GM12878 (cell line): Measurements from ENCODE around the gene SNX30. TPM values are rescaled to one million over a fixed set of nuclear protein-coding genes. Genes with fewer than 3 reads are reported as not detected.

Source experiments
- ATF7 ChIP-seq: fragments of 450-650 bp; IDR thresholded peaks from 2 replicates; pipeline ENCODE4 v1.6.1; 2016; ENCODE audit warnings: low read depth, mild to moderate bottlenecking
- CBFB ChIP-seq: IDR thresholded peaks from 2 replicates; pipeline ENCODE4 v1.6.1; 2016; ENCODE audit warnings: antibody characterized with exemption, low read depth
- EGR1 ChIP-seq, 2 experiments: IDR thresholded peaks; 1 replicate in 1 of 2; 2 replicates in 1 of 2; pipeline ENCODE4 v1.6.1; 2011 to 2012; ENCODE audit warnings: low read depth in 2 of 2, low read length in 2 of 2, borderline replicate concordance in 1 of 2, mild to moderate bottlenecking in 1 of 2, moderate library complexity in 1 of 2
- EZH2 ChIP-seq: IDR thresholded peaks from 2 replicates; pipeline ENCODE4 v1.6.1; 2012; ENCODE audit warnings: low read depth, mild to moderate bottlenecking, control low read depth, inconsistent platforms, low read length, borderline replicate concordance; ENCODE audit not compliant: control insufficient read depth
- IKZF1 ChIP-seq: fragments of 450-650 bp; conservative IDR thresholded peaks from 2 replicates; pipeline ENCODE4 v1.6.1; 2017; ENCODE audit warnings: antibody characterized with exemption, mild to moderate bottlenecking
- KAT2A ChIP-seq: conservative IDR thresholded peaks from 2 replicates; pipeline ENCODE4 v1.6.1; 2011; ENCODE audit warnings: low read depth, low read length; ENCODE audit not compliant: control insufficient read depth
- KLF5 ChIP-seq: fragments of 450-650 bp; IDR thresholded peaks from 2 replicates; pipeline ENCODE4 v1.6.1; 2014; ENCODE audit warnings: mild to moderate bottlenecking; ENCODE audit not compliant: partially characterized antibody
- NFIC ChIP-seq: IDR thresholded peaks from 2 replicates; pipeline ENCODE4 v1.6.1; 2012; ENCODE audit warnings: low read depth, mild to moderate bottlenecking, inconsistent platforms, low read length, moderate library complexity
- NR2C2 ChIP-seq: IDR thresholded peaks from 2 replicates; pipeline ENCODE4 v1.6.1; 2011; ENCODE audit warnings: borderline replicate concordance, low read depth; ENCODE audit not compliant: control insufficient read depth, insufficient read length
- SP1 ChIP-seq: IDR thresholded peaks from one replicate; pipeline ENCODE4 v1.6.1; 2011; ENCODE audit warnings: low read depth, low read length
- SREBF2 ChIP-seq: IDR thresholded peaks from 2 replicates; pipeline ENCODE4 v1.6.1; 2012; ENCODE audit warnings: mild to moderate bottlenecking, low read length
- ZNF24 ChIP-seq: fragments of 450-650 bp; IDR thresholded peaks from 2 replicates; pipeline ENCODE4 v1.6.1; 2017; ENCODE audit warnings: antibody characterized with exemption, mild to moderate bottlenecking
- polyA plus RNA-seq, 11 experiments: library from polyadenylated mRNA; depleted of rRNA in 4 of 11; unstranded in 6 of 11; stranded (reverse) in 5 of 11; fragments of >200 nt; fragmentation: Nextera tagmentation in 4 of 11; fragmentation: Illumina TruSeq in 1 of 11; extraction: Ambion mirVana in 4 of 11; extraction: Trizol in 1 of 11; gene quantifications; 1 replicate in 1 of 11; 2 replicates in 10 of 11; pipeline versions ENCODE4 v1.2.1 to v1.2.3, GENCODE V29; 2011 to 2016; ENCODE audit warnings: inconsistent platforms in 2 of 11, missing spikeins in 2 of 11, low read depth in 1 of 11
- total RNA-seq, 4 experiments: library from RNA; depleted of rRNA in 3 of 4; stranded (reverse); fragments of >200 nt in 3 of 4; fragmentation: Illumina TruSeq in 1 of 4; extraction: Trizol in 1 of 4; gene quantifications; 2 replicates each; pipeline versions ENCODE4 v1.2.1 to v1.2.3, GENCODE V29; 2013 to 2021
- TF ChIP-seq, protein P1 (sequence below): fragments of 150-350 bp; IDR thresholded peaks from 2 replicates; pipeline ENCODE4 v1.6.1; 2016; ENCODE audit warnings: low read depth, low read length
- TF ChIP-seq, protein P2 (sequence below): IDR thresholded peaks from 2 replicates; pipeline ENCODE4 v1.6.1; 2011; ENCODE audit warnings: borderline replicate concordance, low read depth, mild to moderate bottlenecking, moderate library complexity, low read length; ENCODE audit not compliant: insufficient read depth, poor library complexity, severe bottlenecking
- TF ChIP-seq, protein P3 (sequence below): fragments of 450-650 bp; IDR thresholded peaks from 2 replicates; pipeline ENCODE4 v1.6.1; 2017; ENCODE audit warnings: mild to moderate bottlenecking, moderate library complexity
- TF ChIP-seq, protein P4 (sequence below): IDR thresholded peaks from 2 replicates; pipeline ENCODE4 v1.6.1; 2011; ENCODE audit warnings: mild to moderate bottlenecking, low read depth, low read length, moderate library complexity; ENCODE audit not compliant: insufficient replicate concordance
- TF ChIP-seq, protein P5 (sequence below): IDR thresholded peaks from 2 replicates; pipeline ENCODE4 v1.6.1; 2011; ENCODE audit warnings: low read depth, mild to moderate bottlenecking, low read length, moderate library complexity, borderline replicate concordance; ENCODE audit errors: extremely low read depth

SNX30 gene
- total and polyA plus RNA-seq, 10 of the 15 experiments (the other 5 are each of a cell fraction or from before 2014, with no cell fraction given): 0.53 to 4.0 (median 1.5) TPM

DNA sequence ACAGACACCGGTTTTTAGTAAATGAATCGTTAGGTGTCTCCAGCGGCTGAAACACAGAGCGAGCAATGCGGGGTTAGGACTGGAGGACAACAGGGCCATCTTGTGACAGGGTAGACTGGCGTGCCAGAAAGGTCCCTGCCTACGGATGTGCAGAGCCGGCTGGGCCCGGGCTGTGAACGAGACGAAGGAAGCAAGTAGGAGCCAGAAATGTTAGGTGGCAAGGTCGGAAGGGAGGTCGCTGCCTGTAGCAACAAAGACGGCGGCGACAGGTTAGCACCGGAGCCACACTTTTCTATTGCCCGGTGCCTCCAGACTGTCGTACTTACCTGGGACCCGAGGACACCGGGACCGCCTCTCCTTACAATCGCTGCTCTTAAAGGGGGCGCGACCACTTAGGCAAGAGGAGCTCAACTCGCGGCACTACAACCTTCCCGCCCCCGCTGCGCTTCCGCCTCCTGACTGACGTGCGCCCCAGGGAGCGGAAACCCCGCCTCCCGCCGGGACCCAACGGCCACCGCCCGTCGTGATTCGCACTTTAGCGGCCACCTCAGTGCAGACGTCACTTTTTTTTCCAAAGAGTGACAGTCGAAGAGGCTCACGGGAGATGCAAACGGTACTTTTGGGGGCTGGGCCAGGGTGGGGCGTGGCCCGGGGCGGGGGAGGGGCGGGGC lies 32.8 kb upstream of the SNX30 start, which contains the start of gene INIP (continued):
- TF ChIP-seq, protein P1, sequence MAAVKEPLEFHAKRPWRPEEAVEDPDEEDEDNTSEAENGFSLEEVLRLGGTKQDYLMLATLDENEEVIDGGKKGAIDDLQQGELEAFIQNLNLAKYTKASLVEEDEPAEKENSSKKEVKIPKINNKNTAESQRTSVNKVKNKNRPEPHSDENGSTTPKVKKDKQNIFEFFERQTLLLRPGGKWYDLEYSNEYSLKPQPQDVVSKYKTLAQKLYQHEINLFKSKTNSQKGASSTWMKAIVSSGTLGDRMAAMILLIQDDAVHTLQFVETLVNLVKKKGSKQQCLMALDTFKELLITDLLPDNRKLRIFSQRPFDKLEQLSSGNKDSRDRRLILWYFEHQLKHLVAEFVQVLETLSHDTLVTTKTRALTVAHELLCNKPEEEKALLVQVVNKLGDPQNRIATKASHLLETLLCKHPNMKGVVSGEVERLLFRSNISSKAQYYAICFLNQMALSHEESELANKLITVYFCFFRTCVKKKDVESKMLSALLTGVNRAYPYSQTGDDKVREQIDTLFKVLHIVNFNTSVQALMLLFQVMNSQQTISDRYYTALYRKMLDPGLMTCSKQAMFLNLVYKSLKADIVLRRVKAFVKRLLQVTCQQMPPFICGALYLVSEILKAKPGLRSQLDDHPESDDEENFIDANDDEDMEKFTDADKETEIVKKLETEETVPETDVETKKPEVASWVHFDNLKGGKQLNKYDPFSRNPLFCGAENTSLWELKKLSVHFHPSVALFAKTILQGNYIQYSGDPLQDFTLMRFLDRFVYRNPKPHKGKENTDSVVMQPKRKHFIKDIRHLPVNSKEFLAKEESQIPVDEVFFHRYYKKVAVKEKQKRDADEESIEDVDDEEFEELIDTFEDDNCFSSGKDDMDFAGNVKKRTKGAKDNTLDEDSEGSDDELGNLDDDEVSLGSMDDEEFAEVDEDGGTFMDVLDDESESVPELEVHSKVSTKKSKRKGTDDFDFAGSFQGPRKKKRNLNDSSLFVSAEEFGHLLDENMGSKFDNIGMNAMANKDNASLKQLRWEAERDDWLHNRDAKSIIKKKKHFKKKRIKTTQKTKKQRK: peak; percentile 70
- TF ChIP-seq ZNF24 (0 out of 2 replicates have a peak, but pooled peaks have one; percentile 15), KAT2A (no peak), SREBF2 (no peak), ATF7 (peak; percentile 58; the same call in 1 of the 2 replicates), CBFB (peak; percentile 19; the same call in 1 of the 2 replicates), KLF5 (no peak), IKZF1 (peak; percentile 46), EZH2 (no peak), SP1 (peak; percentile 71), NR2C2 (no peak), NFIC (no peak), EGR1 (IDR thresholded peaks at IDR 0.05; ENCODE audit: borderline replicate concordance in 1 of 2, low read depth in 2 of 2, low read length in 2 of 2) (peak; percentile 20 to 95)
- TF ChIP-seq, protein P2, sequence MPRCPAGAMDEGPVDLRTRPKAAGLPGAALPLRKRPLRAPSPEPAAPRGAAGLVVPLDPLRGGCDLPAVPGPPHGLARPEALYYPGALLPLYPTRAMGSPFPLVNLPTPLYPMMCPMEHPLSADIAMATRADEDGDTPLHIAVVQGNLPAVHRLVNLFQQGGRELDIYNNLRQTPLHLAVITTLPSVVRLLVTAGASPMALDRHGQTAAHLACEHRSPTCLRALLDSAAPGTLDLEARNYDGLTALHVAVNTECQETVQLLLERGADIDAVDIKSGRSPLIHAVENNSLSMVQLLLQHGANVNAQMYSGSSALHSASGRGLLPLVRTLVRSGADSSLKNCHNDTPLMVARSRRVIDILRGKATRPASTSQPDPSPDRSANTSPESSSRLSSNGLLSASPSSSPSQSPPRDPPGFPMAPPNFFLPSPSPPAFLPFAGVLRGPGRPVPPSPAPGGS: no peak
- TF ChIP-seq, protein P3, sequence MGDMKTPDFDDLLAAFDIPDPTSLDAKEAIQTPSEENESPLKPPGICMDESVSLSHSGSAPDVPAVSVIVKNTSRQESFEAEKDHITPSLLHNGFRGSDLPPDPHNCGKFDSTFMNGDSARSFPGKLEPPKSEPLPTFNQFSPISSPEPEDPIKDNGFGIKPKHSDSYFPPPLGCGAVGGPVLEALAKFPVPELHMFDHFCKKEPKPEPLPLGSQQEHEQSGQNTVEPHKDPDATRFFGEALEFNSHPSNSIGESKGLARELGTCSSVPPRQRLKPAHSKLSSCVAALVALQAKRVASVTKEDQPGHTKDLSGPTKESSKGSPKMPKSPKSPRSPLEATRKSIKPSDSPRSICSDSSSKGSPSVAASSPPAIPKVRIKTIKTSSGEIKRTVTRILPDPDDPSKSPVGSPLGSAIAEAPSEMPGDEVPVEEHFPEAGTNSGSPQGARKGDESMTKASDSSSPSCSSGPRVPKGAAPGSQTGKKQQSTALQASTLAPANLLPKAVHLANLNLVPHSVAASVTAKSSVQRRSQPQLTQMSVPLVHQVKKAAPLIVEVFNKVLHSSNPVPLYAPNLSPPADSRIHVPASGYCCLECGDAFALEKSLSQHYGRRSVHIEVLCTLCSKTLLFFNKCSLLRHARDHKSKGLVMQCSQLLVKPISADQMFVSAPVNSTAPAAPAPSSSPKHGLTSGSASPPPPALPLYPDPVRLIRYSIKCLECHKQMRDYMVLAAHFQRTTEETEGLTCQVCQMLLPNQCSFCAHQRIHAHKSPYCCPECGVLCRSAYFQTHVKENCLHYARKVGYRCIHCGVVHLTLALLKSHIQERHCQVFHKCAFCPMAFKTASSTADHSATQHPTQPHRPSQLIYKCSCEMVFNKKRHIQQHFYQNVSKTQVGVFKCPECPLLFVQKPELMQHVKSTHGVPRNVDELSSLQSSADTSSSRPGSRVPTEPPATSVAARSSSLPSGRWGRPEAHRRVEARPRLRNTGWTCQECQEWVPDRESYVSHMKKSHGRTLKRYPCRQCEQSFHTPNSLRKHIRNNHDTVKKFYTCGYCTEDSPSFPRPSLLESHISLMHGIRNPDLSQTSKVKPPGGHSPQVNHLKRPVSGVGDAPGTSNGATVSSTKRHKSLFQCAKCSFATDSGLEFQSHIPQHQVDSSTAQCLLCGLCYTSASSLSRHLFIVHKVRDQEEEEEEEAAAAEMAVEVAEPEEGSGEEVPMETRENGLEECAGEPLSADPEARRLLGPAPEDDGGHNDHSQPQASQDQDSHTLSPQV: no peak
- TF ChIP-seq, protein P4, sequence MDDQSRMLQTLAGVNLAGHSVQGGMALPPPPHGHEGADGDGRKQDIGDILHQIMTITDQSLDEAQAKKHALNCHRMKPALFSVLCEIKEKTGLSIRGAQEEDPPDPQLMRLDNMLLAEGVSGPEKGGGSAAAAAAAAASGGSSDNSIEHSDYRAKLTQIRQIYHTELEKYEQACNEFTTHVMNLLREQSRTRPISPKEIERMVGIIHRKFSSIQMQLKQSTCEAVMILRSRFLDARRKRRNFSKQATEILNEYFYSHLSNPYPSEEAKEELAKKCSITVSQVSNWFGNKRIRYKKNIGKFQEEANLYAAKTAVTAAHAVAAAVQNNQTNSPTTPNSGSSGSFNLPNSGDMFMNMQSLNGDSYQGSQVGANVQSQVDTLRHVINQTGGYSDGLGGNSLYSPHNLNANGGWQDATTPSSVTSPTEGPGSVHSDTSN: peak; percentile 95
- TF ChIP-seq, protein P5, sequence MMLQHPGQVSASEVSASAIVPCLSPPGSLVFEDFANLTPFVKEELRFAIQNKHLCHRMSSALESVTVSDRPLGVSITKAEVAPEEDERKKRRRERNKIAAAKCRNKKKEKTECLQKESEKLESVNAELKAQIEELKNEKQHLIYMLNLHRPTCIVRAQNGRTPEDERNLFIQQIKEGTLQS: no peak
